Adrenal gland (tissue), 12 donors: ENCODE results near the gene SV2C. TPM values are rescaled to one million over a fixed set of nuclear protein-coding genes. Genes with fewer than 3 reads are reported as not detected.

Experiments used
- DNase-seq, 7 donors: peaks; one replicate each; pipeline ENCODE4 v3.0.0-alpha.2; 2019 to 2020
- H3K27ac ChIP-seq, 5 donors: fragments of 200-600 bp; sonication (generic) in 4 of 5; 1 replicate in 3 of 5; 2 replicates in 2 of 5; pipeline versions ENCODE4 v1.5.1 to v1.8.0; 2016 to 2020; ENCODE audit warnings: mild to moderate bottlenecking in 1 of 5
- H3K27me3 ChIP-seq: fragments of 200-600 bp; 2 replicates; pipeline ENCODE4 v1.8.0; 2021
- H3K36me3 ChIP-seq, 2 donors: fragments of 200-600 bp; replicated peaks in 1 of 2; 1 replicate in 1 of 2; 2 replicates in 1 of 2; pipeline versions ENCODE4 v1.5.1 to v1.8.0; 2018 to 2022
- H3K4me1 ChIP-seq, 2 donors: fragments of 200-600 bp; replicated peaks in 1 of 2; 1 replicate in 1 of 2; 2 replicates in 1 of 2; pipeline versions ENCODE4 v1.5.1 to v1.8.0; 2018 to 2021
- H3K4me3 ChIP-seq, 4 donors: fragments of 200-600 bp; sonication (generic) in 3 of 4; one replicate each; pipeline ENCODE4 v1.5.1; 2016 to 2018
- H3K9me3 ChIP-seq, 3 donors: fragments of 200-600 bp; sonication (generic) in 1 of 3; replicated peaks in 1 of 3; 1 replicate in 2 of 3; 2 replicates in 1 of 3; pipeline versions ENCODE4 v1.5.1 to v1.8.0; 2016 to 2021
- POLR2A ChIP-seq, 2 donors: fragments of 450-650 bp; IDR thresholded peaks; one replicate each; pipeline ENCODE4 v1.6.1; 2017; ENCODE audit warnings: antibody characterized with exemption in 2 of 2, mild to moderate bottlenecking in 2 of 2, moderate library complexity in 1 of 2
- WGBS, 4 donors: extraction: QIAGEN DNeasy Blood & Tissue Kit in 2 of 4; methylation state at CpG; one replicate each; pipeline versions ENCODE4 v1.1.5 to v1.1.7; 2013 to 2017; 5-methylcytosine and 5-hydroxymethylcytosine counted together
- intact Hi-C, 2 donors: fragments of 100-400 bp; cut with DNase I; formaldehyde crosslinking; loops; one replicate each; pipeline versions ENCODE4 v1.14.1 to v1.15.0; 2022 to 2023
- polyA plus RNA-seq, 3 donors: library from polyadenylated mRNA; stranded (reverse); fragments of 200-250 nt in 2 of 3; fragments of 350-450 nt in 1 of 3; fragmentation: Illumina TruSeq in 1 of 3; extraction: RNeasy Lipid Tissue Mini Kit (QIAGEN cat#74804) in 1 of 3; gene quantifications; one replicate each; pipeline ENCODE4 v1.2.3, GENCODE V29; 2013 to 2014
- total RNA-seq, 9 donors: library from RNA; depleted of rRNA in 4 of 9; stranded (reverse); fragments of >200 nt in 4 of 9; fragments of 120-200 nt in 1 of 9; fragmentation: NEBNext Ultra II Directional in 1 of 9; extraction: Animal tissue kit (Norgen Biotek cat#: 25700) in 1 of 9; gene quantifications; one replicate each; pipeline versions ENCODE4 v1.1.0 to v1.2.4, GENCODE V29; 2013 to 2023
- TF ChIP-seq, protein P1 (sequence below), 6 experiments: fragments of 450-650 bp in 4 of 6; fragments of 200-600 bp in 2 of 6; sonication (generic) in 1 of 6; IDR thresholded peaks; 1 replicate in 5 of 6; 2 replicates in 1 of 6; pipeline versions ENCODE4 v1.5.1 to v1.8.0; 2016 to 2021; ENCODE audit warnings: antibody characterized with exemption in 6 of 6, mild to moderate bottlenecking in 2 of 6, moderate library complexity in 1 of 6
- donor health status: healthy with polysubstance abuse.
- donor health status: Bipolar disorder and iron deficiency.
- donor health status: DM: yes; HTN: yes; CAD: no.
- donor health status: DM: no; HTN: no; CAD: no.
- donor health status: DM: no; HTN: no; CAD: no.
- donor health status: DM: yes; HTN: yes; CAD: no.

SV2C gene
- total and polyA plus RNA-seq, 12 donors = under 0.01 to 0.96 (median 0.19) TPM; not detected in 1

- H3K4me1 ChIP-seq = peaks cover 2 to 14% of the 10 kb centered on the region in 2 donors
- TF ChIP-seq, protein P1, sequence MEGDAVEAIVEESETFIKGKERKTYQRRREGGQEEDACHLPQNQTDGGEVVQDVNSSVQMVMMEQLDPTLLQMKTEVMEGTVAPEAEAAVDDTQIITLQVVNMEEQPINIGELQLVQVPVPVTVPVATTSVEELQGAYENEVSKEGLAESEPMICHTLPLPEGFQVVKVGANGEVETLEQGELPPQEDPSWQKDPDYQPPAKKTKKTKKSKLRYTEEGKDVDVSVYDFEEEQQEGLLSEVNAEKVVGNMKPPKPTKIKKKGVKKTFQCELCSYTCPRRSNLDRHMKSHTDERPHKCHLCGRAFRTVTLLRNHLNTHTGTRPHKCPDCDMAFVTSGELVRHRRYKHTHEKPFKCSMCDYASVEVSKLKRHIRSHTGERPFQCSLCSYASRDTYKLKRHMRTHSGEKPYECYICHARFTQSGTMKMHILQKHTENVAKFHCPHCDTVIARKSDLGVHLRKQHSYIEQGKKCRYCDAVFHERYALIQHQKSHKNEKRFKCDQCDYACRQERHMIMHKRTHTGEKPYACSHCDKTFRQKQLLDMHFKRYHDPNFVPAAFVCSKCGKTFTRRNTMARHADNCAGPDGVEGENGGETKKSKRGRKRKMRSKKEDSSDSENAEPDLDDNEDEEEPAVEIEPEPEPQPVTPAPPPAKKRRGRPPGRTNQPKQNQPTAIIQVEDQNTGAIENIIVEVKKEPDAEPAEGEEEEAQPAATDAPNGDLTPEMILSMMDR (IDR thresholded peaks at IDR 0.05) = no peak
- peak in 1 of 2 donors; percentile 30 for TF ChIP-seq POLR2A (IDR thresholded peaks at IDR 0.05)
- H3K36me3 ChIP-seq = no peaks in the 10 kb centered on the region
- intact Hi-C loops = no loop called here
- H3K4me3 ChIP-seq = no peak overlapping the region
- peak overlapping the region in 4 of 5 donors; percentile 23 to 55 (median 36) for H3K27ac ChIP-seq
- no peaks in the 10 kb centered on the region for H3K27me3 ChIP-seq
- H3K9me3 ChIP-seq = no peaks in the 10 kb centered on the region
- whole genome bisulfite sequencing, 4 donors = 47 to 68% (median 52%) methylated on average over 5 to 11 of the region's 11 CpGs
- DNase-seq = peak; percentile 34 to 78 (median 74)
Observed at GRCh38 chr5:76372323-76373054, 289.3 kb downstream of the SV2C start.

GRCh38 chr5:76376148-76376865 lies 293.1 kb downstream of the SV2C start:
- Histone ChIP-seq H3K4me3 (no peak overlapping the region), H3K27ac (no peak overlapping the region), H3K9me3 (no peaks in the 10 kb centered on the region), H3K27me3 (no peaks in the 10 kb centered on the region), H3K4me1 (peaks cover 2 to 14% of the 10 kb centered on the region in 2 donors), H3K36me3 (no peaks in the 10 kb centered on the region)
- TF ChIP-seq, protein P1 (IDR thresholded peaks at IDR 0.05) = no peak
- no peak for TF ChIP-seq POLR2A (IDR thresholded peaks at IDR 0.05)
- DNase-seq = no peak
- intact Hi-C loops = no loop called here
- WGBS, 4 donors = 86 to 95% (median 94%) methylated on average over 3 of the region's 3 CpGs

DNA sequence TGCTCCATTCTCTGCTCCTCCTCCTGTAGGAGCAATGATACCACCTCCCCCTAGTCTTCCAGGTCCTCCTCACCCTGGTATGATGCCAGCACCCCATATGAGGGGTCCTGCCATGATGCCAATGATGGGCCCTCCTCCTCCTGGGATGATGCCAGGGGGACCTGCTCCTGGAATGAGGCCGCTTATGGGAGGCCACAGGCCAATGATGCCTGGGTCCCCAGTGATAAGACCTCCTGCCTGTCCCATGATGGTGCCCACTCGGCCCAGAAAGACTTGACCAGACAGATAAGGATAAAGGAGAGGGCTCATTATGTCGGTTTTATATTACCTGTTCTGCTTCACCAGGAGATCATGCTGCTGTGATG lies 293.7 kb downstream of the SV2C start:
- 78 to 95% (median 87%) methylated on average over 1 to 3 of the region's 3 CpGs for WGBS, 4 donors
- Histone ChIP-seq H3K36me3 (no peaks in the 10 kb centered on the region), H3K4me3 (no peak overlapping the region), H3K4me1 (peaks cover 2 to 12% of the 10 kb centered on the region in 2 donors), H3K27ac (no peak overlapping the region), H3K27me3 (no peaks in the 10 kb centered on the region), H3K9me3 (no peaks in the 10 kb centered on the region)
- intact Hi-C loops = no loop called here
- DNase-seq = no peak
- TF ChIP-seq POLR2A (IDR thresholded peaks at IDR 0.05) = no peak
- TF ChIP-seq, protein P1 (IDR thresholded peaks at IDR 0.05) = no peak

- Histone ChIP-seq H3K9me3 (no peaks in the 10 kb centered on the region), H3K27ac (no peak overlapping the region), H3K36me3 (no peaks in the 10 kb centered on the region), H3K4me3 (no peak overlapping the region), H3K4me1 (no peaks in the 10 kb centered on the region), H3K27me3 (no peaks in the 10 kb centered on the region)
- intact Hi-C loops = no loop called here
- DNase-seq = no peak
- TF ChIP-seq, protein P1 (IDR thresholded peaks at IDR 0.05) = no peak
- TF ChIP-seq POLR2A (IDR thresholded peaks at IDR 0.05) = no peak
- WGBS, 4 donors = 92 to 95% (median 94%) methylated on average over 6 of the region's 6 CpGs
Observed at GRCh38 chr5:76378355-76378754, 295.2 kb downstream of the SV2C start.
